GM18907 (cell line): ENCODE measurements around the gene ARRDC3.
A peak's percentile ranks its signal among the peaks of the same experiment; 100 is the strongest.
"Not testable (repeated sequence)": the region's sequence is repeated elsewhere in the genome, so short reads cannot be mapped to it uniquely, and the experiment has no call there.

Experiments used
- ATAC-seq: cut with Tn5 transposase; IDR thresholded peaks from one replicate; pipeline ENCODE4 v1.9.1; 2021; ENCODE audit warnings: mild to moderate bottlenecking, moderate library complexity; ENCODE audit not compliant: unreplicated experiment

Gene ARRDC3

GRCh38 chr5:91383027-91383955 is at the start of gene ARRDC3:
Gene ARRDC3, minus strand, starts transcription at chr5:91383317. Its CDS starts 225 bp downstream, at chr5:91383092.
- ATAC-seq = peak; percentile 67

GRCh38 chr5:91430949-91431348 is 47.8 kb upstream of the ARRDC3 start:
- no peak for ATAC-seq

- ATAC-seq = no peak
These were observed 41.7 kb upstream of the ARRDC3 start for GRCh38 chr5:91424638-91425436.

- ATAC-seq = no peak
These were observed 40.8 kb upstream of the ARRDC3 start for GRCh38 chr5:91423871-91424270.

GRCh38 chr5:91420879-91421278 is 37.8 kb upstream of the ARRDC3 start:
- ATAC-seq = no peak

- no peak for ATAC-seq
These were observed 36.7 kb upstream of the ARRDC3 start for GRCh38 chr5:91419571-91420537.

GRCh38 chr5:91419136-91419535 is 36.0 kb upstream of the ARRDC3 start:
- ATAC-seq = no peak

GRCh38 chr5:91418158-91418557 is 35.0 kb upstream of the ARRDC3 start:
- ATAC-seq = no peak

GRCh38 chr5:91417219-91417618 is 34.1 kb upstream of the ARRDC3 start:
- no peak for ATAC-seq

GRCh38 chr5:91416491-91416890 is 33.4 kb upstream of the ARRDC3 start:
- ATAC-seq = no peak

GRCh38 chr5:91409304-91409703 is 26.2 kb upstream of the ARRDC3 start:
- no peak for ATAC-seq

GRCh38 chr5:91408710-91409109 is 25.6 kb upstream of the ARRDC3 start:
- no peak for ATAC-seq

GRCh38 chr5:91407204-91407603 is 24.1 kb upstream of the ARRDC3 start:
- ATAC-seq = no peak

- ATAC-seq = no peak
These were observed 20.3 kb upstream of the ARRDC3 start for GRCh38 chr5:91403438-91403837.

GRCh38 chr5:91401175-91401574 is 18.1 kb upstream of the ARRDC3 start:
- ATAC-seq = no peak

- ATAC-seq = peak; percentile 58
These were observed 14.7 kb upstream of the ARRDC3 start for GRCh38 chr5:91397791-91398190.

- ATAC-seq = no peak
These were observed 7.2 kb upstream of the ARRDC3 start for GRCh38 chr5:91390268-91390667.

- ATAC-seq = not testable (repeated sequence)
These were observed 6.4 kb upstream of the ARRDC3 start for GRCh38 chr5:91389555-91389954.

GRCh38 chr5:91388362-91388761 is 5.2 kb upstream of the ARRDC3 start:
- ATAC-seq = no peak

GRCh38 chr5:91386120-91386519 is 3.0 kb upstream of the ARRDC3 start:
- ATAC-seq = no peak

- ATAC-seq = not testable (repeated sequence)
These were observed 2.5 kb upstream of the ARRDC3 start for GRCh38 chr5:91385596-91385995.
